Measurements from ENCODE around the gene PROX2. TPM values are rescaled to one million over a fixed set of nuclear protein-coding genes. Genes with fewer than 3 reads are reported as not detected.

Gene PROX2
- total RNA-seq, 2 experiments from 2014 or later = not detected

- no peaks in the 10 kb centered on the region for H3K36me3 Mint-ChIP-seq (ENCODE audit: low read depth)
- no peaks in the 10 kb centered on the region for H3K9me3 Mint-ChIP-seq
- POLR2A ChIA-PET = no interaction called here
- no peak overlapping the region for H3K27ac Mint-ChIP-seq
- CTCF ChIA-PET = interaction anchor here (0.7 to 1.0 kb wide), 2 partner anchors 37 to 173 kb away, joined by 3 read pairs; no protein-coding TSS in a partner anchor
- no peak for DNase-seq
- no peaks in the 10 kb centered on the region for H3K4me1 Mint-ChIP-seq
- no peaks in the 10 kb centered on the region for H3K27me3 Mint-ChIP-seq
- no peak overlapping the region for H3K4me3 Mint-ChIP-seq
Measured at GRCh38 chr14:74915426-74915825, 39.5 kb upstream of the PROX2 start.

GRCh38 chr14:74913986-74914573, 38.1 kb upstream of the PROX2 start:
- Mint-ChIP-seq H3K4me3 (no peak overlapping the region), H3K27ac (no peak overlapping the region), H3K9me3 (no peaks in the 10 kb centered on the region), H3K4me1 (no peaks in the 10 kb centered on the region), H3K27me3 (no peaks in the 10 kb centered on the region), H3K36me3 (ENCODE audit: low read depth) (no peaks in the 10 kb centered on the region)
- ChIA-PET POLR2A (no interaction called here), CTCF (no interaction called here)
- DNase-seq = peak; percentile 31

- ChIA-PET POLR2A (no interaction called here), CTCF (interaction anchor here (0.8 kb wide), 1 partner anchor 150 kb away, joined by 3 read pairs; the partner anchor contains the start of gene ACYP1)
- Mint-ChIP-seq H3K36me3 (ENCODE audit: low read depth) (no peaks in the 10 kb centered on the region), H3K4me1 (no peaks in the 10 kb centered on the region), H3K9me3 (no peaks in the 10 kb centered on the region), H3K27me3 (no peaks in the 10 kb centered on the region), H3K27ac (no peak overlapping the region), H3K4me3 (no peak overlapping the region)
- no peak for DNase-seq
Measured at GRCh38 chr14:74913393-74913910, 37.5 kb upstream of the PROX2 start.

GRCh38 chr14:74912801-74913200, 36.9 kb upstream of the PROX2 start:
- Mint-ChIP-seq H3K27me3 (no peaks in the 10 kb centered on the region), H3K27ac (no peak overlapping the region), H3K36me3 (ENCODE audit: low read depth) (no peaks in the 10 kb centered on the region), H3K9me3 (no peaks in the 10 kb centered on the region), H3K4me3 (no peak overlapping the region), H3K4me1 (no peaks in the 10 kb centered on the region)
- POLR2A ChIA-PET = no interaction called here
- no peak for DNase-seq
- CTCF ChIA-PET = interaction anchor here (0.8 kb wide), 1 partner anchor 151 kb away, joined by 3 read pairs; the partner anchor contains the start of gene ACYP1

GRCh38 chr14:74912111-74912510, 36.2 kb upstream of the PROX2 start:
- H3K27ac Mint-ChIP-seq = no peak overlapping the region
- CTCF ChIA-PET = interaction anchor here (4.9 kb wide), 1 partner anchor 177 kb away, joined by 18 read pairs; no protein-coding TSS in a partner anchor
- no peaks in the 10 kb centered on the region for H3K9me3 Mint-ChIP-seq

GRCh38 chr14:74911704-74912103, 35.8 kb upstream of the PROX2 start:
- Mint-ChIP-seq H3K27ac (no peak overlapping the region), H3K27me3 (no peaks in the 10 kb centered on the region)

More at GRCh38 chr14:74912111-74912510, 36.2 kb upstream of the PROX2 start:
- no peaks in the 10 kb centered on the region for H3K36me3 Mint-ChIP-seq (ENCODE audit: low read depth)
- H3K4me3 Mint-ChIP-seq = no peak overlapping the region
- POLR2A ChIA-PET = no interaction called here
- no peak for DNase-seq
- H3K4me1 Mint-ChIP-seq = no peaks in the 10 kb centered on the region
- H3K27me3 Mint-ChIP-seq = no peaks in the 10 kb centered on the region

GRCh38 chr14:74911221-74911620, 35.3 kb upstream of the PROX2 start:
- ChIA-PET CTCF (interaction anchor here (1.9 to 4.9 kb wide), 2 partner anchors 50 to 177 kb away, joined by 6 to 18 read pairs; no protein-coding TSS in a partner anchor), POLR2A (no interaction called here)
- Mint-ChIP-seq H3K9me3 (no peaks in the 10 kb centered on the region), H3K27me3 (no peaks in the 10 kb centered on the region), H3K4me1 (no peaks in the 10 kb centered on the region), H3K36me3 (ENCODE audit: low read depth) (no peaks in the 10 kb centered on the region), H3K4me3 (no peak overlapping the region), H3K27ac (no peak overlapping the region)
- DNase-seq = no peak

More at GRCh38 chr14:74911704-74912103, 35.8 kb upstream of the PROX2 start:
- no peaks in the 10 kb centered on the region for H3K36me3 Mint-ChIP-seq (ENCODE audit: low read depth)
- POLR2A ChIA-PET = no interaction called here
- no peaks in the 10 kb centered on the region for H3K9me3 Mint-ChIP-seq
- CTCF ChIA-PET = interaction anchor here (4.9 kb wide), 1 partner anchor 177 kb away, joined by 18 read pairs; no protein-coding TSS in a partner anchor
- H3K4me1 Mint-ChIP-seq = no peaks in the 10 kb centered on the region
- no peak for DNase-seq
- H3K4me3 Mint-ChIP-seq = no peak overlapping the region

GRCh38 chr14:74910556-74910955, 34.6 kb upstream of the PROX2 start:
- no peak for DNase-seq
- H3K4me1 Mint-ChIP-seq = peaks cover 3% of the 10 kb centered on the region
- H3K27me3 Mint-ChIP-seq = no peaks in the 10 kb centered on the region
- POLR2A ChIA-PET = interaction anchor here (0.6 kb wide), 1 partner anchor 641 kb away, joined by 3 read pairs; no protein-coding TSS in a partner anchor
- no peak overlapping the region for H3K27ac Mint-ChIP-seq
- H3K36me3 Mint-ChIP-seq (ENCODE audit: low read depth) = peaks cover 3% of the 10 kb centered on the region
- no peak overlapping the region for H3K4me3 Mint-ChIP-seq
- no peaks in the 10 kb centered on the region for H3K9me3 Mint-ChIP-seq
- CTCF ChIA-PET = interaction anchor here (1.9 to 4.9 kb wide), 2 partner anchors 50 to 178 kb away, joined by 6 to 18 read pairs; no protein-coding TSS in a partner anchor

- Mint-ChIP-seq H3K4me3 (no peak overlapping the region), H3K4me1 (peaks cover 3% of the 10 kb centered on the region), H3K9me3 (no peaks in the 10 kb centered on the region), H3K27ac (no peak overlapping the region), H3K36me3 (ENCODE audit: low read depth) (peaks cover 6% of the 10 kb centered on the region), H3K27me3 (no peaks in the 10 kb centered on the region)
- ChIA-PET CTCF (interaction anchor here (1.9 to 4.9 kb wide), 2 partner anchors 49 to 179 kb away, joined by 6 to 18 read pairs; no protein-coding TSS in a partner anchor), POLR2A (interaction anchor here (0.6 to 1.1 kb wide), 2 partner anchors 58 to 640 kb away, joined by 3 read pairs; no protein-coding TSS in a partner anchor)
- DNase-seq = no peak
Measured at GRCh38 chr14:74909911-74910310, 34.0 kb upstream of the PROX2 start.

GRCh38 chr14:74909501-74909900, 33.6 kb upstream of the PROX2 start:
- H3K36me3 Mint-ChIP-seq (ENCODE audit: low read depth) = peaks cover 6% of the 10 kb centered on the region
- H3K4me3 Mint-ChIP-seq = no peak overlapping the region
- ChIA-PET CTCF (interaction anchor here (1.9 to 4.9 kb wide), 2 partner anchors 49 to 179 kb away, joined by 6 to 18 read pairs; no protein-coding TSS in a partner anchor), POLR2A (interaction anchor here (1.1 kb wide), 1 partner anchor 57 kb away, joined by 3 read pairs; no protein-coding TSS in a partner anchor)
- H3K27ac Mint-ChIP-seq = no peak overlapping the region
- DNase-seq = no peak
- H3K4me1 Mint-ChIP-seq = peaks cover 3% of the 10 kb centered on the region
- no peaks in the 10 kb centered on the region for H3K9me3 Mint-ChIP-seq
- no peaks in the 10 kb centered on the region for H3K27me3 Mint-ChIP-seq

- Mint-ChIP-seq H3K4me3 (no peak overlapping the region), H3K27ac (no peak overlapping the region), H3K4me1 (peaks cover 3% of the 10 kb centered on the region), H3K36me3 (ENCODE audit: low read depth) (peaks cover 6% of the 10 kb centered on the region), H3K9me3 (no peaks in the 10 kb centered on the region), H3K27me3 (no peaks in the 10 kb centered on the region)
- no peak for DNase-seq
- POLR2A ChIA-PET = interaction anchor here (1.1 to 4.4 kb wide), 2 partner anchors 27 to 57 kb away, joined by 3 to 34 read pairs; partner anchors contain the start of gene DLST
- CTCF ChIA-PET = interaction anchor here (4.9 to 7.2 kb wide), 4 partner anchors 16 to 180 kb away, joined by 18 to 285 read pairs (median 65); partner anchors contain the start of gene PROX2
Measured at GRCh38 chr14:74908861-74909341, 33.0 kb upstream of the PROX2 start.

- Mint-ChIP-seq H3K27me3 (no peaks in the 10 kb centered on the region), H3K4me3 (no peak overlapping the region), H3K36me3 (ENCODE audit: low read depth) (peaks cover 11% of the 10 kb centered on the region), H3K4me1 (peaks cover 3% of the 10 kb centered on the region), H3K9me3 (no peaks in the 10 kb centered on the region), H3K27ac (no peak overlapping the region)
- POLR2A ChIA-PET = interaction anchor here (4.2 to 4.4 kb wide), 2 partner anchors 26 to 47 kb away, joined by 34 to 45 read pairs; partner anchors contain the start of gene DLST
- DNase-seq = no peak
- CTCF ChIA-PET = interaction anchor here (1.7 to 7.2 kb wide), 8 partner anchors 9 to 181 kb away, joined by 4 to 285 read pairs (median 23); partner anchors contain the start of genes DLST, EIF2B2 and PROX2
Measured at GRCh38 chr14:74907744-74908143, 31.8 kb upstream of the PROX2 start.

Data from activated CD4-positive, alpha-beta memory T cell treated with anti-CD3 and anti-CD28 coated beads, Interleukin-2, amount 10 ng/mL, durations not matched to agents 7 days and 5 days (primary cell).